Gastroesophageal sphincter (tissue), 3 donors: ENCODE results near the gene TMEM231.

ENCODE experiments used
- CTCF ChIP-seq, 4 experiments: fragments of 200-600 bp in 2 of 4; fragments of 450-650 bp in 2 of 4; sonication (generic) in 1 of 4; IDR thresholded peaks; one replicate each; pipeline ENCODE4 v1.5.1; 2017 to 2019; ENCODE audit warnings: antibody characterized with exemption in 4 of 4, mild to moderate bottlenecking in 2 of 4, moderate library complexity in 2 of 4
- POLR2A ChIP-seq, 2 donors: fragments of 450-650 bp; IDR thresholded peaks; one replicate each; pipeline ENCODE4 v1.6.1; 2017; ENCODE audit warnings: antibody characterized with exemption in 2 of 2, mild to moderate bottlenecking in 2 of 2, moderate library complexity in 1 of 2
- POLR2AphosphoS5 ChIP-seq: sonication (generic); formaldehyde crosslinking; IDR thresholded peaks from one replicate; pipeline ENCODE4 v1.6.1; 2017; ENCODE audit warnings: antibody characterized with exemption

- TF ChIP-seq CTCF (IDR thresholded peaks at IDR 0.05) (no peak), POLR2AphosphoS5 (no peak), POLR2A (IDR thresholded peaks at IDR 0.05) (no peak)
Measured at GRCh38 chr16:75576384-75576811, 20.3 kb upstream of the TMEM231 start.
